G401 (cell line): ENCODE data around the gene ULK3. TPM values are rescaled to one million over a fixed set of nuclear protein-coding genes. Genes with fewer than 3 reads are reported as not detected.

ENCODE experiments used
- DNase-seq: peaks from one replicate; pipeline ENCODE4 v3.0.0-alpha.2; 2015; ENCODE audit warnings: low spot score
- in situ Hi-C: cut with HindIII; loops from 2 replicates; pipeline ENCODE4 v1.10.0; 2016; ENCODE audit warnings: low sequenced_read_pairs, mixed read lengths
- total RNA-seq: library from RNA; depleted of rRNA; stranded (reverse); fragments of >200 nt; shearing (Covaris generic); gene quantifications from 2 replicates; pipeline ENCODE4 v1.2.3, GENCODE V29; 2014

The ULK3 gene
- total RNA-seq, 1 experiment from 2014 or later = 40.9 TPM

- in situ Hi-C loops = no loop called here
- DNase-seq = peak; percentile 11
Measured at GRCh38 chr15:74869726-74870407, 26.9 kb upstream of the ULK3 start.

- in situ Hi-C loops = no loop called here
- no peak for DNase-seq
Measured at GRCh38 chr15:74869372-74869725, 26.4 kb upstream of the ULK3 start.

- no peak for DNase-seq
- in situ Hi-C loops = no loop called here
Measured at GRCh38 chr15:74868059-74868458, 25.1 kb upstream of the ULK3 start.

- in situ Hi-C loops = no loop called here
- DNase-seq = no peak
Measured at GRCh38 chr15:74867466-74868038, 24.6 kb upstream of the ULK3 start.

GRCh38 chr15:74866090-74866489 is 23.1 kb upstream of the ULK3 start:
- in situ Hi-C loops = no loop called here
- DNase-seq = no peak

GRCh38 chr15:74865316-74865715 is 22.4 kb upstream of the ULK3 start:
- in situ Hi-C loops = no loop called here

GRCh38 chr15:74864296-74864695 is 21.3 kb upstream of the ULK3 start:
- no peak for DNase-seq
- in situ Hi-C loops = no loop called here

More at GRCh38 chr15:74865316-74865715, 22.4 kb upstream of the ULK3 start:
- no peak for DNase-seq

- in situ Hi-C loops = no loop called here
Measured at GRCh38 chr15:74863239-74864056, 20.5 kb upstream of the ULK3 start.

GRCh38 chr15:74858369-74858740 is 15.4 kb upstream of the ULK3 start:
- DNase-seq = no peak
- in situ Hi-C loops = no loop called here

More at GRCh38 chr15:74863239-74864056, 20.5 kb upstream of the ULK3 start:
- no peak for DNase-seq

GRCh38 chr15:74857671-74858368 is 14.9 kb upstream of the ULK3 start:
- DNase-seq = peak; percentile 50
- in situ Hi-C loops = no loop called here

- no peak for DNase-seq
- in situ Hi-C loops = no loop called here
Measured at GRCh38 chr15:74857082-74857655, 14.2 kb upstream of the ULK3 start.

- in situ Hi-C loops = no loop called here
- DNase-seq = no peak
Measured at GRCh38 chr15:74856537-74856936, 13.6 kb upstream of the ULK3 start.

- in situ Hi-C loops = no loop called here
Measured at GRCh38 chr15:74855857-74856256, 12.9 kb upstream of the ULK3 start.

GRCh38 chr15:74854453-74855022 is 11.6 kb upstream of the ULK3 start:
- no peak for DNase-seq
- in situ Hi-C loops = no loop called here

More at GRCh38 chr15:74855857-74856256, 12.9 kb upstream of the ULK3 start:
- DNase-seq = no peak

- in situ Hi-C loops = no loop called here
Measured at GRCh38 chr15:74851960-74852359, 9.0 kb upstream of the ULK3 start.

GRCh38 chr15:74850393-74850792 is 7.4 kb upstream of the ULK3 start:
- in situ Hi-C loops = no loop called here
- DNase-seq = no peak

More at GRCh38 chr15:74851960-74852359, 9.0 kb upstream of the ULK3 start:
- no peak for DNase-seq

- in situ Hi-C loops = no loop called here
- no peak for DNase-seq
Measured at GRCh38 chr15:74847432-74847831, 4.5 kb upstream of the ULK3 start.

- in situ Hi-C loops = no loop called here
Measured at GRCh38 chr15:74845581-74845980, 2.6 kb upstream of the ULK3 start.

GRCh38 chr15:74845208-74845568 is 2.2 kb upstream of the ULK3 start:
- DNase-seq = no peak
- in situ Hi-C loops = no loop called here

More at GRCh38 chr15:74845581-74845980, 2.6 kb upstream of the ULK3 start:
- no peak for DNase-seq
